ENCODE results near the gene TRABD.
"Not testable (repeated sequence)": the region's sequence is repeated elsewhere in the genome, so short reads cannot be mapped to it uniquely, and the experiment has no call there.

TRABD gene

DNA sequence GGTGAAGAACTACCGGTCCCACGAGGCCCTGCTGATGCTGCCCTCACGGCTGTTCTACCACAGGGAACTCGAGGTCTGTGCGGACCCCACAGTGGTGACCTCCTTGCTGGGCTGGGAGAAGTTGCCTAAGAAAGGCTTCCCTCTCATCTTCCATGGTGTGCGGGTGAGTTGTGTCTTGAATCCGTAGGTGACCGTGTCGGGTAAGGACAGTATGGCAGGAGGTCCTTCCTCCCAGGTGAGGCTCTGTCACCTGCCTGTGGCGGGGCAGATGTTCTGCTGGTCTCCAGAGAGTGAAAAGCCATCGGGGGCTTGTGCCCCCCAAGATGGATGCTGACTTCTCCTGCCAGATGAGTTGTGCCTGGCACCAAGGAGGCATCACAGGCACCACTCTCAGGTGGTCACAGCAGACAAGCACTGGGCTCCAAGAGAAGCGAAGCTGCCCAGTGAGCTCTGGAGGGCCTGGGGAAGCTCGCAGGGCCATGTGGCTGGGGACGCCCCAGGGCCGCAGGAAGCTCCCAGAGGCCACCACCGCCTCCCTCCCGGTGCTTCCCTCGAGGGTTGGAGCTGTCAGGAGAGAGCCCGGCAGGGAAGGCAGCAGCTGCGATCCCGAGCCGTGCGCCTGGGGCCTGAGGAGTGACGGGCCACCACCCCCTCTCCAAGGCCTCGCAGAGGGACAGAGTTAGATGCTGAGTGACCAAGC, 32.5 kb upstream of the TRABD start:
- DNase-seq: no peak

DNA sequence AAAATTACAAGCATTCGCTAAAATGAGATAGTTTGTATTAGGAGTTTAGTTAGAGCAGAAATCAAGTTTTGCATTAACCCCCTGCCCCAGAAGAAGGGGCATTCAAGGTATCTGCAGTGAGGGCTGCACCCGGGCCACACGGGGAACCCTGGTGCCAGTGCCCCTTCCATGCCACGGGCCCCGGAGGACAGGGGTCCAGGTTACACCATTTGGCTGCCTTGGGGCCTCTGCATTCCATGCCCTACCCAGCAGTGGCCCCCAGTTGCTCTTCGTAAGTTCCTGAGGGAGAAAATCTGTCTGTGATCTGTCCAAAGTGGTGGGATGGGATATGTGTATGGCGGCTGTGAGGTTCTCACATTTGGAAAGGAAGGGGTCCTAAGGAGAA, 32.0 kb upstream of the TRABD start:
- no peak for DNase-seq

DNA sequence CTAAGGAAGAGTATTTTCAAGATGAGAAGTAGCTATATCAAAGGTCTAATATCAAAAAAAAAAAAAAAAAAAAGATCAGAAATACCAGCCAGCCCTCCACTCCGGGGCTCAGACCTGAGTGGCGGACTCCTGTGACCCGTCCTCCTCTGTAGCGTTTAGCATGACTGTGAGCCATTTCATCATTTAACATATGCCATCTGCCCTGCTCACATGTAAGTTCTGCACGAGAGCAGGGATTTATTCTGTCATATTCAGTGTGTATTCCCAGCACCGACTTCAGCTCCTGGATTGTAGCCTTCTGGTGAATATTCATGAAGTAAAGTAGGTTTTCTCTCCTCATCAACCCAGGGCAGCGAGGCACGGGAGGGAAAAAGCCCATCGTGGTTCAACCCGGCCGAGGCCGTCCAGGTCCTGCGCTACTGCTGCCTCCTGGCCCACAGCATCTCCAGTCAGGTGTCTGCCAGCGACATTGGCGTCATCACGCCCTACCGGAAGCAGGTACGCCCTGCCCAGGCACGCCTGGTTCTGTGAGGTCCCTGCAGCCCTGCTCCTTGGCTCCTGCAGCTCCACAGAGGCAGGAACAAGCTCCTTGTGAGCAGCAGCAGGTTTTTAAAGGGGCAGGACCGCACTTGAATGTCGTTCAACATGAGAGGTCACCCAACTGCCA, 27.9 kb upstream of the TRABD start:
- peak; percentile 43 for DNase-seq

DNA sequence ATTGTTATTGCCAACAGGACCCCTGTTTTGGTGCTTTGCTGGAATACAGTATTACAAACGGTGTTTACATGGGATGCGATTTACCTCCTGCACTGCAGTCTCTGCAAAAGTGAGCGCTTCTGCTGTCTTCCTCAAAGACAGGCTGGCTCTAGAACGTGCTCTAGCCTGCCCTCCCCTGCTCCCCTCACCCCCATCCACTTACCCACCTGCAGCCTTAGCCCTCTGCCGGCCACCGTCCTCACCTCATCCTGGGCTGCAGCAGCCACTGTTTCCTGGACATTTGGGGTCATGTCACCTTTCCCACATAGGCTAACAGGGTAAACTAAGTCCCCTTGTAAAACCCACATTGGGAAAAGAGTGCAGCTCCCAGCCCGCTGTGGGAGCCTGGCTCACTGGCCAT, 24.8 kb upstream of the TRABD start:
- no peak for DNase-seq

DNA sequence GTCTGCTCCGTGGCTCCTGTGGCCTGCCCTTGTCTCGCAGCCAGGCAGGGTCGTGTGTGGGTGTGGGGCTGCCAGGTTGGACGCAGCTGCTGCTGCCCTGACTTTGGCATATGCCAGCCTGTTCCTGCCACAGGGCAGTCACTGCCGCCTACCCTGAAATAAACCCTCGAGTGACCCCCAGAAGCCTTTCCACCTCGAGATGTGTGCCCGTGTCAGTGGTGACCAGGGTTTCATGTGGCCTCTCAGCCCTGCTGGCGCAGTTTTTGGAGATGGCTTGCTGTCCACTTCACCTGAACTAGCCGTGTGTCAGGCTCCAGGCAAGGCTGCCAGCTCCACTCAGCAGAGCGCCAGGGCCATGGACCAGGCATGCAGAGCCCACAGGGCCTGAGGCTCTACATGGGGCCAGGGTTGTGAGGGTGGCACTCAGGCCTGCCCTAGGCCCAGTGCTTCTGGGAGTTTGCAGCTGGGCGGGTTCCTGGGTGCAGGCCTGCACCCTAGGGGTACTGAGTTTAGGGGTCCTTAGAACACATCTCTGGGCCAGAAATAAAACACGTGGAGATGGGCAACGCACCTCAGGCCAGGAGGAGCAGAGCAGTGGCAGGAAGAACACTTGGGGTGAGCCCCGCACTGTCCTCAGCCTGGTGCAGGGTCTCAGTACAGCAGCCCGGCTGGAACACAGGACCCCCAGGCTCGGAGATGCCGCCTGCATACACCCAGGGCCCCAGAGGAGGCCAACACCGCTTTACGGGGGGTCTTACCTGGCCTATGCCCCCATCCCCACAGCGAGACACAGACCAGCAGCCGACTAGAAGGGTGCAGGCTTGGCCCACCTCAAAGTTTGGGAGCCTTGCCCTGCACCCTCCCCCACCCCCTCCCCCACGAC, 24.0 kb upstream of the TRABD start:
- DNase-seq: no peak

DNA sequence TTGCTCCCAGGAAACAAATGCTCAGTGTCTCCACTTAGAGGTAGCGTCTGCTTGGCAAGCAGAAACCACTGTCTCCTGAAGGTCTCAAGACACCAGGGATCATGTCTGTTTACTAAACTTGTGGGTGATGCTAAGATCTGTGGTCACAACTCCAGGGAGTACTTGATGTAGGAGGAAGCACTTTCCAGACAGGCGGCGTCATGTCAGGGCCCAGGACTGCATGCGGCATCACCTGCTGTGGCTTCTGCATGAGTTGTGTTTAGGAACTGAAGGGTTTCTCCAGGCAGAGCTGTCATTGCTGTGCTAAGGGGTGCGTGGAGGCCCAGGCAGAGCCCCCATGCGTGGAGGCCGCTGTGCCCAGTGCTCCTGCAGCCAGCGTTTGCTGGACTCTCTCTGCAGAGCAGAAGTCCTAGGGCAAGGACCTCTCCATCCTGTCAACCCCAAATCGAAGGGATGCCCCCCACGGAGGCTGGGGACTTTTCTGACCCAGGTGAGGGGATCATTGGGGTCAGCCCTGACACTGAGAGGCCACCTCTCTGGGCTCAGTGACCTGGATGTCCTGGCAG, 23.2 kb upstream of the TRABD start:
- no peak for DNase-seq

DNA sequence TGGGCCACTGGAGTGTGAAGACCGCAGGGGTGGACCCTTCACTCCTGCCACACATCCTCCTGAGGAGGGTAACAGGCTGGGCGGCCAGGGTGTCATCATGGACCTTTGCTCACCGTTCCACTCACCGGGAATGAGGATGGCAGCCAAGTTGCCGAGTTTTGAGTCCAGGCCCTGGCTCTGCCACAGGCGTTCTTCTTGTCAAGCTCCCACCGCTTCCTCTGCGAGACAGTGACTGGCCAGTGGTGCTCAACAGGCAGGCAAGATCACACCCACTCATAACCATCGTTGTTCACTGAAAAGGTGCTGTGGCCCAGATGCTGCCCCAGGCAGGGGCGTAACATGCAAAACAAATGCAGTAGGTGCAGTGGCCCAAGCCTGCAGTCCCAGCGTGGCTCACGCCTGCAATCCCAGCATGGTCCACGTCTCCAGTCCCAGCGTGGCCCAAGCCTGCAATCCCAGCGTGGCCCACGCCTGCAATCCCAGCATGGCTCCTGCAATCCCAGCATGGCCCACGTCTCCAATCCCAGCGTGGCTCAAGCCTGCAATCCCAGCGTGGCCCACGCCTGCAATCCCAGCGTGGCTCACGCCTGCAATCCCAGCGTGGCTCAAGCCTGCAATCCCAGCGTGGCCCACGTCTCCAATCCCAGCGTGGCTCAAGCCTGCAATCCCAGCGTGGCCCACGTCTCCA, 20.1 kb upstream of the TRABD start:
- DNase-seq: no peak

DNA sequence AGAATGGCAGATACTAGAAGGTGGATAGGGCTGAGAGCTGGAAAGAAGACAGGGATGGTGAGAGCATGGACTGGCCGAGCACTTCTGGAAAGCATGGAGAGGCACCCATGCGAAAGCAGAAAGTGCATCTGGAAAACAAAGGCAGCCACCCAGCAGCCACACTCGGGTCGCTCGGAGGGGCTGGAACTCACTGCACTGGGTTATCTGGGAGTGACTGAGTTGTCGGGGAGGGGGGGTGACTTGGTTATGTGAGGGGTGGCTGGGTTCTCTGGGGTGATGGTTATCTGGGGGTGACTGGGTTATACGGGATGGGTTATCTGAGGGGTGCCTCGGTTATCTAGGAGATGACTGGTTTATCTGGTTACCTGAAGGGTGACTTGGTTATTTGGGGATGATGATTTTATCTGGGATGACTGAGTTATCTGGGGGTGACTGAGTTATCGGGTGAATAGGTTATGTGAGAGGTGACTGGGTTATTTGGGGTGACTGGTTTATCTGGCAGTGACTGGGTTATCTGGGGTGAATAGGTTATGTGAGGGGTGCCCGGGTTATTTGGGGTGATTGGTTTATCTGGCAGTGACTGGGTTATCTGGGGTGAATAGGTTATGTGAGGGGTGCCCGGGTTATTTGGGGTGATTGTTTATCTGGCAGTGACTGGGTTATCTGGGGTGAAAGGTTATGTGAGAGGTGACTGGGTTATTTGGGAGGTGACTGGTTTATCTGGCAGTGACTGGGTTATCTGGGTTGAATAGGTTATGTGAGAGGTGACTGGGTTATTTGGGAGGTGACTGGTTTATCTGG, 17.8 kb upstream of the TRABD start:
- no peak for DNase-seq

DNA sequence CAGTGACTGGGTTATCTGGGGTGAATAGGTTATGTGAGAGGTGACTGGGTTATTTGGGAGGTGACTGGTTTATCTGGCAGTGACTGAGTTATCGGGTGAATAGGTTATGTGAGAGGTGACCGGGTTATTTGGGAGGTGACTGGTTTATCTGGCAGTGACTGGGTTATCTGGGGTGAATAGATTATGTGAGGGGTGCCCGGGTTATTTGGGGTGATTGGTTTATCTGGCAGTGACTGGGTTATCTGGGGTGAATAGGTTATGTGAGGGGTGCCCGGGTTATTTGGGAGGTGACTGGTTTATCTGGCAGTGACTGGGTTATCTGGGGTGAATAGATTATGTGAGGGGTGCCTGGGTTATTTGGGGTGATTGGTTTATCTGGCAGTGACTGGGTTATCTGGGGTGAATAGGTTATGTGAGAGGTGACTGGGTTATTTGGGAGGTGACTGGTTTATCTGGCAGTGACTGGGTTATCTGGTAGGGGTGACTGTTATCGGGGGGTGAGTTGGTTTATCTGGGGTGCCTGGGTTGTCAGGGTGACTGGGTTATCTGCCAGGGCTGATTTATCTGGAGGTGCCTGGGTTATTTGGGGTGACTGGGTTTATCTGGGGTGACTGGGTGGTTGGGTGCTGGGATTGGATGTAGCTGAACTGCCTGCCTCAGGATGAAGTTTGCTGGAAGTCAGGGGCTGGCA, 17.1 kb upstream of the TRABD start:
- not testable (repeated sequence) for DNase-seq

DNA sequence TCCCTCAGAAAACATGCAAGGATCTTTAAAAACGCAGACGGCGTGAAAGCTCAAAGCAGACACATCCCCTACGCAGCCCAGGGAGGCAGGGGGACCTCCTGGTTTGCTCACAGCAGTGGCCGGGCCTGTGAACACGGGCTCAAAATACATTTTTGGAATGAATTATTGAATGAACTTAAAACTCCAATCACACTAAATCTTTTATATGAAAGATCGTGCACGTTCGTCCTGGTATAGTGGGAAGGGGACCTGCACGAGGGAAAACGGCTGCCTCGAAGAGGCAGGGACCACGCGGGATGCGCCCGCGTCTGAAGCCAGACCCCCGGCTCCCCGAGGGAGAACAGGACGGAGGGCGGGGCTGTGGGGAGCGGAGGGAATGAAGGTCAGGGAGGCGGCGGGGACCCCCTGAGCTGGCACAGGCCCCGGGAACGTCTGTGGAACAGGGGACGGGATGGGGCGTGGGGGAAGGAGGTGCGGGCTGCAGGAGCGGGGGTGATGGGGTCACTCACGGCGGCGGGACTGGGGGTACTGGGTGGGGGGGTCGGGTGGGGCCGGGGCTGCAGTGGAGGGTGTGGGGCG, 16.4 kb upstream of the TRABD start:
- no peak for DNase-seq

DNA sequence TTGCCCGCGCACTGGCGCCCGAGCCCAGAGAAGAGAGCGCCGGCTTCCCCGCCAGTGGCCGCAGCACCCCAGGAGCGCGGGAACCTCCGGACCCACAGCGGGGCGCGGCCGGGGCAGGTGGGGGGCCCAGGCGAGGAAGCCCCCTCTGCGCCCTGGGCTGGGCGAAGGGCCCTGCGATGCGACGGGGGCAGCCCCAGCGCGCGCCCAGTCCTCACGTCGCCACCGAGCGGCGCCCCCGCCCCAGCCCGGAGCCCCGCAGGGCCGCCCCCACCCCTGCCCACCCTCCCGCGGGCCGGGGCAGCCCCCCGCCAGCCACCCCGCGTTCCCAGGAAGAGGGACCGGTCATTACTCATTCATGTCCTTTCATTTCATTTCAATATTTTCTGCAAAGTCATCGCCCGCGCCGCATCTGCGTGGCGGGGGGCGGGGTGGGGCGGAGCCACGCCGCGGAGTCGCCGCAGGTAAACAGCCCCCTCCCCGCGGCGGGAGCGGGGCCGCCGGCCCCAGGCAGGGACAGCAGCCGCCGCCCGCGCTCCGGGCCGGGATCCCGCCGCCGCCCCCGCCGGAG, 15.9 kb upstream of the TRABD start:
- peak; percentile 52 for DNase-seq

DNA sequence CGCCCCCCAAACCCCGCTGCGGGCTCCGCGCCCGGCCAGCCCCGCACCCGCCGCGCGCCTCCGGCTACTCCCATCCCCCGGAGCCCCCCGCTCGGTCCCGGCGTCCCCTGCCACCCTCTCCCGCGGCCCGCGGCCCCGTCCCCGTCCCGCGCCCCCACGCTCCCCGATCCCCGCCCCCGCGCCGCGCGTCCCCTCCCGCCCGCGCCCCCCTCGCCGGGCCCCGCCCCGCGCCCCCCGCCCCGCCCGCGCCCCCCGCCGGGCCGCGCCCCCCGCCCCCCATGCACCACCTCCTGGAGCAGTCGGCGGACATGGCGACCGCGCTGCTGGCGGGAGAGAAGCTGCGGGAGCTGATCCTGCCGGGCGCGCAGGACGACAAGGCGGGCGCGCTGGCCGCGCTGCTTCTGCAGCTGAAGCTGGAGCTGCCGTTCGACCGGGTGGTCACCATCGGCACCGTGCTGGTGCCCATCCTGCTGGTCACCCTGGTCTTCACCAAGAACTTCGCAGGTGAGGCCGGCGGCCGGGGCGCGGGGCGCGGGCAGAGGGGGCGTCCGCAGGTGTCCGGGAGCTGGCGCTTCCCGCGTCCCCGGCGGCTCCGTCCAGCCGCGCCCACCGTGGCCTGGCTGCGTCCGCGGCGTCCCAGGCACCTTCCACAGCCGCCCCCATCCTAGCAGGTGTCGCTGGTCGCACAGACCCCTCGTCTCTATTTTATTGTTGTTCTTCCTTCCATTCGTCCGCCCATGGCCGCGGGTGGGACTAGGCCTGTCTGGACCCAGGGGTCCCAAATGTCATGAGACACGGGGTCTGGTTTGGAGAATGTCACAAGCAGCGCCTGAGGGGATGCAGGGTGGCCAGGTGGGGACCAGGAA, 15.0 kb upstream of the TRABD start, which contains the start of gene PANX2:
PANX2 (plus strand) TSS at position 279 of the 866 bp plus-strand sequence; CDS start at position 279, 0 bp downstream.
- peak; percentile 39 for DNase-seq

DNA sequence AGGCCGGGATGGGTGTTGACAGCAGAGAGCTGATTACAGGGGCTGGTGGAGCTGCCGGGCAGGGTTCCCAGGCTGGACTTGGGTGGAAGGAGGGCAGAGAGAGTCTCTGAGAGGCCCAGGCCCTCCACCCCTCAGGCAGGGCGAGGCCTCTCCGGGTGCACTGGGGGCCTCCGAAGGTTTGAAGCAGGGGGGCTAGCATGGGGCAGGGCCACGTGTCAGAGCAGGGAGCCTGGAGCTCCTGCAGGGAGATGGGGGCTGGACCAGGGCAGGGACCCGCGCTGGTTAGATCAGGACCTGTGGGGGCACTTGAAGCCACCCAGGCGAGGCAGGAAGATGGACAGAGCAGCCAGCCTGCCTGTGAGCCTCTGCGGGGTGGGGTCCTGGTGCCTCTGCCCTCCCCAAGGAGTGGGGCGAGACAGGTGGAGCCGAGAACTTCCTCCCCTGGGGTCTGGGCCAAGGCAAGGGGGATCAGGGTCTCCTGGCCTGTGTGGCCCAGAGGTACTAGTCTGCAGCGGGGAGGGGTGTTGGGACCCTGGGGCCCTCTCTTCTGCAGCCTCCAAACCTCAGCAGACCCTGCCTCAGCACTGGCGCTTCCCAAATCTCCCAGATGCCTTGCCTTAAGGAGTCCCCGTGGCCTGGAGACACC, 14.3 kb upstream of the TRABD start:
- no peak for DNase-seq

DNA sequence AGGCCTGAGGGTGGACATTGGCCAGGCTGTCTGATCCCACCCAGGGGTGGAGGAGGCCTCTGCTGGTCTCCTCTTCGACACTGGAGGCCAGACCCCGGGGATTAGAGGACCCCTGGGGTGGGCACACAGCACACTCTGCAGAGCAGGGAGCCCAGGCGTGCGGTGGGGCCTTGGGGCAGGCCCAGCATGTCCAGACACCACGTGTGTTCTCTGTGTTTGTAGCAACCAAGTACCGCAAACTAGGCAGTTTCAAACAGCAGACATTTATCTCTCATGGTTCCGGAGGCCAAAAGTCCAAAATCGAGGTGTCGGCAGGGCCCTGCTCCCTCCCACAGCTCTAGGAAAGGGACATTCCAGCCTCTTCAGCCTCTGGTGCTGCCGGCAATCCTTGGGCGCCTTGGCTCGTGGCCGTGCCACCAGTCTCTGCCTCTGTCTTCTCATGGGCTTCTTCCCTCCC, 13.7 kb upstream of the TRABD start:
- no peak for DNase-seq

DNA sequence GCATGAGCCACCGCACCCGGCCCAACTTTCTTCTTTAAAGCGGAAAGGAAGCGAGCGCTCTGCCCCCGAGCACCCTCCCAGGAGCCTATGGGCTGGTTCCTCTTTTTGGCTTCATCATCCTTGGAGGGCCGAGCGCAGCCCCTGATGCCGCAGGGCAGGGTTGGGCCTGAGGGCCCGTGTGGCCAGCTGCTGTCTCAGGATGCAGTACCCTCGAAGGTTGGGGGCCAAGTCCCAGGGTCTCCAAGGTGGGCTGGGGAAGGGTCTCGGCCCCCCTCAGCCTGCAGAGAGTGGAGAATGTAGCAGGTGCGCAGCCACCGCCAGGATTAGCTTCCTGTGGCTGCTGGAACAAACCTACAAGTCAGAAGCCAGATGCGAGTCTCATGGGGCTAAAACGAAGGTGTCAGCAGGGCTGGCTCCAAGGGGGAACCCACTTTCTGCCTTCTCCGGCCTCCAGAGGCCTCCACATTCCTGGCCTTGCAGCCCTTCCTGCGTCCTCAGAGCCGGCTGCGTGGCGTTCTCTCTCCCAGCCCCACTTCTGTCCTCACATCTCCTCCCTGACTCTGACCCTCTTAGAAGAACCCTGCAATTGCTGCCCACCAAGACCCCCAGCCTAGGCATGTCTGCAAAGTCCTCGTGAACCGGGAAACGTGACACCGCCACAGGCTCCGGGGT, 12.3 kb upstream of the TRABD start:
- DNase-seq: no peak

DNA sequence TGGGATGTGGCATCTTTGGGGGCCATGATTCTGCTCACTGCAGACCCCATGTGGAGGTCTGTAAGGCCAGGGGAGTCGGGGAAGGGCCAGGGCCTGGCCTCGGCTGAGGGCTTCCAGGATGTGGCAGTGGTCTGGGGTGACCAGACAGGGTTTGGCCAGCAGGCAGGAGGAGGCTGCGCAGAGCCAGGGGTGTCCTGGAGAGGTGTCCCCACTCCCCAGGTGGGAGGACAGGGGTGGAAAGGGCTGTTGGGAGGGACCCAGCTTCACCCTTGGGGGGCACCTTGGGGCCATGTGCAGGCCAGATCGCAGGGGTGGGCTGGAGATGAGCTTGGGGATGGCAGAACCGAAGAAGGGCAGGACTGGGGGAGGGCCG, 11.7 kb upstream of the TRABD start:
- no peak for DNase-seq

DNA sequence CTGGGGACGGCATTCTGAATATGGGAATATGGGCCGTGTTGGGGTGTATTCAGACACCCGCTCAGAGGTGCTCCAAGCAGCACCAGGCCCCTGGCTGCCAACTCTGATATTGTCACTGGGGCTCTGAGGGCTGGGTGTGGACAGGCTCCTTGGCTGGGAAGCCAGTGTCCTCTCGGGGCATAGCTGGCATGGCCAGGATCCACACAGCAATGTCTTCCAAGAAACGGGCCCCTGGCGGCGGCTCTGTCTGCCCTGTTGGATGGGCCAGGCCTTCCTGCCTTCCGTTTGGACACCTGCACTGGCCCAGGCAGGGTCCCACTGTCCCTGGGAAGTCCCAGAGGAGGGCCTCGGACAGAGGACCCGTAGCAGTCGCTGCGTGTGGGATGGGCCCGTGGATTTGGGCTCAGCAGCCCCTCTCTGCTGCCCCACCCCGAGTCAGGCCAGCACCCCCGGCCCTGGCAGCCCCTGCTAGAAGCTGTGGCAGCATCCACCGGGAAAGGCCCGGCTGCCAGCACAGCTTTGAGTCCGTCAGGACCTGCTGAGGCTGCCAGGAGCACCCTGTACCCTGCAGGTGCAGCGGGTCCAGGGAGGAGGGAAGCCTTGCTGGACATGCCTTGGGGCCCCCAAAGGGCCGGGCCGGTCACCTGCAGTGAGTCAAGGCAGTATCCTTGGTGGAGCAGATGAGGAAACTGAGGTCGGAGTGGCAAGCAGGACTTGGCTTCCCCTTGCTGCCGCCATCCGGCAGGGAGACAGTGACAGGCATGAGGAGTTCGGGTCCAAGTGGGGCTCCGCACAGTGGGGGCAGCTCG, 11.1 kb upstream of the TRABD start:
- DNase-seq: no peak

DNA sequence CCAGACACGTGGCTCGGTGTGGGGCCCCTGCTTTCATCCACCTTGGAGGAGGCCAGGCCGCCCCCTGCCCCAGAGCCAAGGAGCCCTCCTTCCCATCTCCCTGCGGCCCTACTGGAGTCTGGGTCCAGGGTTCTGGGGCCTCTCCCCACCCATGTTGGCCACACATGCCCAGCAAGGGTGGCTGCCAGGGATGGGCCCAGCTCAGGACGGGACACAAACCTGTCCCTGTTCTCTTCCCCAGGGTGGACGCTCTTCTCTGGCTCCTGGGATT, 10.6 kb upstream of the TRABD start:
- no peak for DNase-seq
